HG03378 (cell line): ENCODE data around the gene CACTIN.
"Not testable (repeated sequence)": the region's sequence is repeated elsewhere in the genome, so short reads cannot be mapped to it uniquely, and the experiment has no call there.

ENCODE experiments used
- ATAC-seq: cut with Tn5 transposase; IDR thresholded peaks from one replicate; pipeline ENCODE4 v1.9.1; 2021; ENCODE audit warnings: mild to moderate bottlenecking, moderate library complexity; ENCODE audit not compliant: unreplicated experiment

The CACTIN gene

GRCh38 chr19:3626473-3627350 lies at the start of gene CACTIN:
Gene CACTIN (minus strand): TSS chr19:3626790. CDS start chr19:3626762, 28 bp downstream.
- peak; percentile 77 for ATAC-seq

DNA sequence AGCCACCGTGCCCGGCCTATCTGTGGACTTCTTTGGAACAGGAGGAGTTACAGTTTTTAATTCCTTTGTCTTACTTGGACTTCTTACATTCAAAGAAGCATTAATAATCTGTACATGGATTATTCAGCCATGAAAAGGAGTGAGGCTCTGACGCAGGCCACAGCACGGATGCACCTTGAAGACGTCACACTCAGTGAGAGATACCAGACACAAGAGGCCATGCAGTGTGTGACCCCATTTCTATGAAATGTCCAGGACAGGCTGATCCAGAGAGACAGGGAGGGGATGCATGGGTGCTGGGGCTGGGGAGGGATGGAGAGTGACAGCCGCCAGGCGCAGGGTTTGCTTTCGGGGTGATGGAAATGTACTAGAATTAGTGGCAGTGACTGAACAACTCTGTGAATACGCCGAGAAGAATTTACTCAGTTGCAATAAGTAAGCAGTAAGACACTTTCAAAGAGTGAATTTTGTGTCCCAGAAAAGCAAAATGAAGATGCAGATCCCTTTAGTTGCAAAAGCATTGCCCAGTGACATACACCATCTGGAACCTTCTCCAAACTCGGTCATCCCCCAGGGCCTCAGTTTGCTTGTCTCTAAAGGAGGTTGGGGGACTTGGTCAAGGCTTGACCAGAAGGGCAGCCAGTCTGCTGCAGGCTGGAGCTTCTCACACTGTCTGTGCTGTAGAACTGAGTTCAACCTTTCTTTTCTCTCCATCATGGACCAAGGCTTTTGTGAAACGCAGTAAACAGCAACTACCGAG lies 48.4 kb upstream of the CACTIN start:
- ATAC-seq, result no peak

DNA sequence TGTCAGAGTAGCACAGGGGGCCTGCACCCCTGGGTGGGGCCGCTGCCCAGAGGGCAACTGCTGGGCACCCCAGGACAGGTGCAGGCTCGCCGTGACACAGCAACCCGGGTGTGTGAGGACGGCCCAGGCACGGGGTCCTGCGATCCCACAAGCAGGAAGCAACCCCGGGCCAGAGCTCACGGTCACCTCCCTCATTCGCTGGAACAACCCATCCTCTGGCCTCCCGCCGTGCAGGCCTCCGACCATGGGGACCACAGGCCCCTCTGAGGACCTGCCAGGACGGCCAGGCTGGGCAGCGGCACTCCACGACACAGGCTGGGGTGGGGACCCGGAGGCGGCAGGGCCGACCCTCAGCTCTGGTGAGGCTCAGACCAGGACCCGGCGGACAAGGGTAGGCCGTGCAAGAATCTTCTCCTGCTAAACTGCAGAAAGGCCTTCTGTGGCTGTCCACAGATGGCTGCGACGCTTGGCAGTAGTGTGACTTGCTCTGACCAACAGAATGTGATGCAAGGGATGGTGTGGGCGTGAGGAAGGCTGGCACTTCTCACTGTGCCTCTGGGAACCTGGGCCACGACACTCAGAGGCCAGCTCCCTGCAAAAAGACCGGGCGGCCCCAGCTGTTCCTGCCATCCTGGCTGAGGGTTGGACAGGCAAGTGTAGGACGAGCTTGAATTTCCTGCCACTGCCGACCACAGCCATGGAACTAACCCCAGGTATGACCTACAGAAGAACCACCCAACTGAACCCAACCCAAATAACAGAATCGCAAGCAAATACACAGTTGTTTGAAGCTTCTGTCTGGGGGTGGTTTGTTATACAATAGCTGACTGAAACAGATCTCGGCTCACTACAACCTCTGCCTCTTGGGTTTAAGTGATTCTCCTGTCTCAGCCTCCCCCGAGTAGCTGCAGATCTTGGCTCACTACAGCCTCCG lies 47.2 kb upstream of the CACTIN start:
- no peak for ATAC-seq

DNA sequence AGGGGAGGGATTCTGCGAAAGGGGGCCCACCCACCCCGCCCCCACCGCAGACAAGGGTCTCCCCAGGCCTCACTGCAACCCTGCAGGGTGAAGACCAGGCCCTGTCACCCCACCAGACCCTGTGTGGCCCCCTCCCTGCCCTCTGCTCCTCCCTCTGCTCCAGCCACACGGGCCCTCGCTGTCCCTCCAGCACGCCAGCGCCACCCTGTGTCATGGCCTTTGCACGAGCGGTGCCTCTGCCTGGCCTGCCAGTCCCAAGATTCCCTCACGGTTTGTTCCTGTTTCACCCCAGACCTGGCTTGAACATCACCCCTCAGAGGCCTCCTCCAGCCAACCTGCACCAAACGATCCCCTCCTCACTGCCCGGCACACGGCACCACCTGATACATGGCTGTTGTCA lies 46.4 kb upstream of the CACTIN start:
- no peak for ATAC-seq

DNA sequence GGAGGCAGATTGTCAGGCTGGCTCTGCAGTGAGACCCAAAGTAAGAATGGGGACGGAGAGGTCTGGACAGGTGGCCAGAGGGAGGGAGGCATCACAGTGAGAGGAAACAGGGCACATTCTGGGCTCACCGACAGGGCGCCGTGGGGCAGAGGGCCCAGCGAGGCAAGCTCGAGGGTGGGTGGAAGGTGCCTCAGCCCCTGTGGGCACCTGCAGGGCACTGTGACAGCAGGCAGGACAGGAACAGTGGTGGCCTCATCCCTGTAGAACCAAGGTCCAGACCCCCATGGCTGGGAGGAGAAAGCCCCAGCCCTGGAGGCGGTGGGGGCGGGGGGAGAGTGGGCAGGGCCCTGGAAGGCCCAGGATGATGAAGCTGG lies 46.0 kb upstream of the CACTIN start:
- no peak for ATAC-seq

GRCh38 chr19:3671680-3672574 lies 45.3 kb upstream of the CACTIN start:
- ATAC-seq, result no peak

GRCh38 chr19:3670796-3671679 lies 44.4 kb upstream of the CACTIN start:
- ATAC-seq, result no peak

- no peak for ATAC-seq
Measured at GRCh38 chr19:3669947-3670795, 43.6 kb upstream of the CACTIN start.

GRCh38 chr19:3669082-3669946 lies 42.7 kb upstream of the CACTIN start:
- no peak for ATAC-seq

GRCh38 chr19:3668331-3669081 lies 41.9 kb upstream of the CACTIN start:
- no peak for ATAC-seq

DNA sequence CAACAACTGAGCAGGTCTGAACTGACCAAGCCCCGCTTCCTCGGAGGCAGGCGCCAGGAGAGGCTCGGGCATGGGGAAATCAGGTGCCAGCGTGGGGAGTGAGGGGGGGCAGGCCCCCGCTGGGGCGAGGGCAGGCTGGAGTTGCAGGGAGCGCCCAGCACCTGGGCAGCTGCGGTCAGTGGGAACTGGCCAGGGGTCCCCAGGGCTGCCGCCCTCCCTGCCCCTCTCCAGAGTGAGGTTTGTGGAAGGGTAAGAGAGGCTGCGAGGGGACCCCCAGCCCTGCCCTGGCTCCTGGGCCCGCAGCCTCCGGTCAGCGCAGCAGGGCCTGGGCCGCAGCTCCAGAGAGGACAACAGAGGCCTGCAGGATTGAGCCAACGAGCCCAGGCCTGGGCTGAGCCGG lies 41.2 kb upstream of the CACTIN start:
- ATAC-seq, result no peak

GRCh38 chr19:3667037-3667638 lies 40.5 kb upstream of the CACTIN start:
- no peak for ATAC-seq

GRCh38 chr19:3666545-3666856 lies 39.9 kb upstream of the CACTIN start:
- not testable (repeated sequence) for ATAC-seq

DNA sequence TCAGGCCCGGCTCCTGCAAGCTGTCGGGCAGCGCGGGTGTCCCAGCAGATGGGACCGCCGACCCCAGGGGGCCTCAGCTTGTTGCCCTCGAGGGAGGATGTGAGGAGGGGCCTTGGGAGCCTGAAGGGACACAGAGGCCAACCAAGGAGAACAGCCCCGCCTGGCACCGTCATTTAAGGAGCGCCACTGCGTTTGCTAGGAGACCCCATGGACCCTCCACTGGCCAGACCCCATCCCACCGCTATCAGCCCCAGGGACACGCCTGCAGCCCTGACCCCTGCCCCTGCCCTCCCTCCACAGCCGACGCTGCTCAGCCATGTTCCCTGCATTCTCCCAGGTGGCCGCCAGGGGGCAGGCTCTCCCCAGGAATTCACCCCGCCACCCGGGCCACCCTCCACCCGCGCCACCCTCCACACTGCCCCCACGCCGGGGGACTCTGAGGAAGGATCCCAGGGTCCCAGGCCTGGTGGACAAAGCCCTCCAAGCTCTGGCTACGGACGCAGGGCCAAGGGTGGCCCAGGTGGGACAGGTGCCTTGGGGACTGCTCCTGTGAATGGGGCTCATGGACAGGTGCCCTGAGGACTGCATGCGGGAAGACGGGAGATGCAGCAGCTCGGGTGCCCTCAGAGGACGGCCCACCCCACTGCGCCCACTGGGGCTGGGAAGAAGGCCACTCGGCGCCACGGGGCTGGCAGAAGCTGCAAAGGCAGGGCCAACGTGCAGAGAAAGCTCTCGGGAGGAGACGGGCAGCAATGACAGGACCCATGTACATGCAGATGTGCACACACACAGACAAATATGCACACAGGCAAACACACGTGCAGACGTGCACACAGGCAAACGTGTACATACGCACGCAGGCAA lies 39.3 kb upstream of the CACTIN start:
- ATAC-seq, result no peak
